ENCODE measurements around the gene HECTD2.
"Not testable (repeated sequence)": the region's sequence is repeated elsewhere in the genome, so short reads cannot be mapped to it uniquely, and the experiment has no call there.

Gene HECTD2

DNA sequence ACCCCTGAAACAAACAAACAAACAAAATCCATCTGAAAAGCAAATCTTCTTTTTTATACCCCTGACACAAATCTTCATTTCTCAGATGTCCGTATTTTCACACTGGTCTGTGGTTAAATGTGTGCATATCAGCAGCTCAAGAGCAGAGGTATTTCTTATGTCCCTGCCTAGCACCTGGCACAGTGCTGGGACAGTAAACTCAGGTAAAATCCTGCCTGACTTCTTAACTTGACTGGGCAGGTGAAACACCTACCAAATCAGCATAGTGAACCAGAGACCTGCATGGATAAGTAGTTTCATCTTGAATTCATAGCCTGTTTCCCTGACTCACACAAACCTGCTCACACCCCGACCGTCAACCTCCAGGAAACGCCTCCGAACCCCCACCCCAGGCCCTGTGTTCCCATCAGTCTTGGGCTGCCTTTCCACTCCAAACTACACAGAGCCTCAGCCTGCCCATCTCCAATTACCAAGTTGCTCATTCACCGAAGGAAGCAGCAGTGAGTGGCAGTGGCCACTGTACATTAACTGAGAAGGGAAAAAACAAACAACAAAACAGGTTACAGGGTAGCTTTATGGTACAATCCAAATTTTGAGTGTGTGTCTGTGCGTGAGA, 109.9 kb downstream of the HECTD2 start:
- 91 to 93% methylated on average over 5 to 6 of the region's 7 CpGs for WGBS, 2 experiments (ENCODE audit: insufficient coverage in 2 of 2)
- Histone ChIP-seq H3K4me3 (ENCODE audit: extremely low read depth, insufficient read depth, low read length, poor library complexity, severe bottlenecking) (no peak overlapping the region), H3K9me3 (ENCODE audit: control insufficient read depth, low read length) (no peaks in the 10 kb centered on the region), H3K36me3 (ENCODE audit: control insufficient read depth, insufficient read depth, low read length) (peaks cover 3% of the 10 kb centered on the region), H3K27ac (ENCODE audit: low read depth, low read length, severe bottlenecking) (no peak overlapping the region), H3K4me1 (ENCODE audit: control insufficient read depth, insufficient read depth, low read length, poor library complexity, severe bottlenecking) (no peaks in the 10 kb centered on the region)

GRCh38 chr10:91520661-91521060, 110.5 kb downstream of the HECTD2 start:
- H3K4me3 ChIP-seq (ENCODE audit: extremely low read depth, insufficient read depth, low read length, poor library complexity, severe bottlenecking): no peak overlapping the region
- no peaks in the 10 kb centered on the region for H3K4me1 ChIP-seq (ENCODE audit: control insufficient read depth, insufficient read depth, low read length, poor library complexity, severe bottlenecking)
- 75% methylated on average over 1 of the region's 1 CpG; no CpG with 5 or more reads in 1 of the 2 experiments for WGBS, 2 experiments (ENCODE audit: insufficient coverage in 2 of 2)
- no peaks in the 10 kb centered on the region for H3K36me3 ChIP-seq (ENCODE audit: control insufficient read depth, insufficient read depth, low read length)
- H3K9me3 ChIP-seq (ENCODE audit: control insufficient read depth, low read length): no peaks in the 10 kb centered on the region
- H3K27ac ChIP-seq (ENCODE audit: low read depth, low read length, severe bottlenecking): no peak overlapping the region

GRCh38 chr10:91521439-91521838, 111.3 kb downstream of the HECTD2 start:
- 80 to 100% methylated on average over 1 of the region's 1 CpG for WGBS, 2 experiments (ENCODE audit: insufficient coverage in 2 of 2)
- Histone ChIP-seq H3K4me3 (ENCODE audit: extremely low read depth, insufficient read depth, low read length, poor library complexity, severe bottlenecking) (no peak overlapping the region), H3K27ac (ENCODE audit: low read depth, low read length, severe bottlenecking) (no peak overlapping the region), H3K36me3 (ENCODE audit: control insufficient read depth, insufficient read depth, low read length) (no peaks in the 10 kb centered on the region), H3K9me3 (ENCODE audit: control insufficient read depth, low read length) (no peaks in the 10 kb centered on the region), H3K4me1 (ENCODE audit: control insufficient read depth, insufficient read depth, low read length, poor library complexity, severe bottlenecking) (no peaks in the 10 kb centered on the region)

GRCh38 chr10:91525896-91526712, 116.0 kb downstream of the HECTD2 start:
- Histone ChIP-seq H3K27ac (ENCODE audit: low read depth, low read length, severe bottlenecking) (no peak overlapping the region), H3K4me1 (ENCODE audit: control insufficient read depth, insufficient read depth, low read length, poor library complexity, severe bottlenecking) (no peaks in the 10 kb centered on the region), H3K36me3 (ENCODE audit: control insufficient read depth, insufficient read depth, low read length) (no peaks in the 10 kb centered on the region), H3K9me3 (ENCODE audit: control insufficient read depth, low read length) (no peaks in the 10 kb centered on the region), H3K4me3 (ENCODE audit: extremely low read depth, insufficient read depth, low read length, poor library complexity, severe bottlenecking) (no peak overlapping the region)
- WGBS, 2 experiments (ENCODE audit: insufficient coverage in 2 of 2): 75 to 94% methylated on average over 1 to 2 of the region's 4 CpGs

DNA sequence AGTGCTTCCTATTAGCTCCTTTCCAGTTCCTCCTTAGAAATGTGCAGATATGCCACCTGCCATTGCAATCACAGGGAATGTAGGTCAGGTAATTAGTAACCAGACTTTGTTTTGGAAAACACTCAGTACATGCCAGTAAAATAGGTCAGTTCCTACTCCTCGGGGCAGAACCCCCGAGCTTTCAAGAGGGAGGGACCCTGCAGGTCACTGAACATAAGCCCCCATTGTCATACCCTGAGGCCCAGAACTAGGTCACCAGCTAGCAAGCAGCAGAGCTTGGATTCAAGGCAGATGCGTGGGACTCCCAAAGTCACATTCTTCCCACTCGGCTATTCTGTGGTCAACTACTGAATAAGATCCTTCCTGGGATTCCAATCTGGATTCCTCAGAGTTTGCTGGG, 117.9 kb downstream of the HECTD2 start:
- WGBS, 2 experiments (ENCODE audit: insufficient coverage in 2 of 2): 97 to 98% methylated on average over 4 of the region's 4 CpGs
- no peaks in the 10 kb centered on the region for H3K36me3 ChIP-seq (ENCODE audit: control insufficient read depth, insufficient read depth, low read length)
- H3K4me1 ChIP-seq (ENCODE audit: control insufficient read depth, insufficient read depth, low read length, poor library complexity, severe bottlenecking): no peaks in the 10 kb centered on the region
- H3K27ac ChIP-seq (ENCODE audit: low read depth, low read length, severe bottlenecking): no peak overlapping the region
- H3K9me3 ChIP-seq (ENCODE audit: control insufficient read depth, low read length): no peaks in the 10 kb centered on the region
- H3K4me3 ChIP-seq (ENCODE audit: extremely low read depth, insufficient read depth, low read length, poor library complexity, severe bottlenecking): no peak overlapping the region

GRCh38 chr10:91528768-91529167, 118.6 kb downstream of the HECTD2 start:
- H3K9me3 ChIP-seq (ENCODE audit: control insufficient read depth, low read length): no peaks in the 10 kb centered on the region
- no peak overlapping the region for H3K4me3 ChIP-seq (ENCODE audit: extremely low read depth, insufficient read depth, low read length, poor library complexity, severe bottlenecking)
- H3K36me3 ChIP-seq (ENCODE audit: control insufficient read depth, insufficient read depth, low read length): no peaks in the 10 kb centered on the region
- WGBS, 2 experiments (ENCODE audit: insufficient coverage in 2 of 2): 86 to 100% methylated on average over 1 of the region's 1 CpG
- H3K4me1 ChIP-seq (ENCODE audit: control insufficient read depth, insufficient read depth, low read length, poor library complexity, severe bottlenecking): no peaks in the 10 kb centered on the region
- no peak overlapping the region for H3K27ac ChIP-seq (ENCODE audit: low read depth, low read length, severe bottlenecking)

GRCh38 chr10:91534789-91535188, 124.6 kb downstream of the HECTD2 start:
- not testable (repeated sequence) for H3K4me1 ChIP-seq (ENCODE audit: control insufficient read depth, insufficient read depth, low read length, poor library complexity, severe bottlenecking); H3K9me3 ChIP-seq (ENCODE audit: control insufficient read depth, low read length); H3K27ac ChIP-seq (ENCODE audit: low read depth, low read length, severe bottlenecking); H3K36me3 ChIP-seq (ENCODE audit: control insufficient read depth, insufficient read depth, low read length); H3K4me3 ChIP-seq (ENCODE audit: extremely low read depth, insufficient read depth, low read length, poor library complexity, severe bottlenecking)
- no CpG with 5 or more reads among the region's 1 CpG for WGBS, 2 experiments (ENCODE audit: insufficient coverage in 2 of 2)

GRCh38 chr10:91536111-91536510, 126.0 kb downstream of the HECTD2 start:
- no peaks in the 10 kb centered on the region for H3K4me1 ChIP-seq (ENCODE audit: control insufficient read depth, insufficient read depth, low read length, poor library complexity, severe bottlenecking)
- H3K27ac ChIP-seq (ENCODE audit: low read depth, low read length, severe bottlenecking): no peak overlapping the region
- WGBS, 2 experiments (ENCODE audit: insufficient coverage in 2 of 2): 80 to 95% methylated on average over 1 to 3 of the region's 4 CpGs
- H3K36me3 ChIP-seq (ENCODE audit: control insufficient read depth, insufficient read depth, low read length): no peaks in the 10 kb centered on the region
- H3K9me3 ChIP-seq (ENCODE audit: control insufficient read depth, low read length): peaks cover 10% of the 10 kb centered on the region
- H3K4me3 ChIP-seq (ENCODE audit: extremely low read depth, insufficient read depth, low read length, poor library complexity, severe bottlenecking): no peak overlapping the region

- Histone ChIP-seq H3K4me3 (ENCODE audit: extremely low read depth, insufficient read depth, low read length, poor library complexity, severe bottlenecking) (no peak overlapping the region), H3K4me1 (ENCODE audit: control insufficient read depth, insufficient read depth, low read length, poor library complexity, severe bottlenecking) (no peaks in the 10 kb centered on the region), H3K9me3 (ENCODE audit: control insufficient read depth, low read length) (peaks cover 12% of the 10 kb centered on the region), H3K27ac (ENCODE audit: low read depth, low read length, severe bottlenecking) (no peak overlapping the region), H3K36me3 (ENCODE audit: control insufficient read depth, insufficient read depth, low read length) (no peaks in the 10 kb centered on the region)
- WGBS, 2 experiments (ENCODE audit: insufficient coverage in 2 of 2): 71 to 74% methylated on average over 1 to 2 of the region's 2 CpGs
These were observed 126.6 kb downstream of the HECTD2 start for GRCh38 chr10:91536733-91537132.

DNA sequence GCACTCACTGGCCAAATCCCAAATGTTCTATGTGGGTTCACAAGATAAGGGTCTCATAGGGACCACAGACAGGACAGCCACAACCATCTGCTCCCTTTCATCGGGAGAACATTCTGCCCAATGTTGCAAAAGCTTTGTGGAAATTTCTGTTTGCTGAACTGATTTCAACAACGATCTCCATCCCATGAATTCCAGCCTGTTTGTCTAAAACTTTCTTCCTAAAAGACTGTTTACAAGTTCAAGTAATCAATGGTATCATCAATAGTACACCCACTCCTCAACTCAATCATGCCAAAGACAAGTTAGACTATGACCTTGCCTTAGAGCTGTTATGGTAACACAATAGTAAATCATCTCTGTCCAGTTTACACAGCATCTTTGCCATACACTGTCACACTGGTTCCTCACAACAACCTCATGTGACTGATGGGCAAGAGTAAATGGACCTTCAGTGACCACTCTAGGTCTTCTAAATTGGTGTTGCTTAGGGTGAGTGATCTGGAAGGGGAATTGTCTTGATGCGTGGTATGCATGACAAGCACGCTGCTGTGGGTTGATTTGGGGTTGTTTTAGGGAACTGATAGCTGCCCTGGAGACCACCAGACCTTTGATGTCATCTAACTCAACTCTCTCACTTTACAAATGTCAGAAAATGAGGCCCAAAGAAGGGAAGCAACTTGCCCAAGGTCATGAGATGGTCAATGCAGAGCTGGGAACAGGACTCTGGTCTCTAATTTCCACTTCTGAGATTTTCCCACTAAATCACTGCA, 127.7 kb downstream of the HECTD2 start:
- Histone ChIP-seq H3K4me1 (ENCODE audit: control insufficient read depth, insufficient read depth, low read length, poor library complexity, severe bottlenecking) (no peaks in the 10 kb centered on the region), H3K4me3 (ENCODE audit: extremely low read depth, insufficient read depth, low read length, poor library complexity, severe bottlenecking) (no peak overlapping the region), H3K9me3 (ENCODE audit: control insufficient read depth, low read length) (peaks cover 12% of the 10 kb centered on the region), H3K36me3 (ENCODE audit: control insufficient read depth, insufficient read depth, low read length) (no peaks in the 10 kb centered on the region), H3K27ac (ENCODE audit: low read depth, low read length, severe bottlenecking) (no peak overlapping the region)
- 89 to 93% methylated on average over 1 to 2 of the region's 4 CpGs for WGBS, 2 experiments (ENCODE audit: insufficient coverage in 2 of 2)

Measured in mesodermal cell (in vitro differentiated cells).